ENCODE results near the gene PPARG. TPM values are rescaled to one million over a fixed set of nuclear protein-coding genes. Genes with fewer than 3 reads are reported as not detected.

Gene PPARG
- total and polyA plus RNA-seq, 2 experiments from 2014 or later: 0.15 to 0.42 TPM

- Histone ChIP-seq H3K9me2 (ENCODE audit: insufficient read depth) (0 out of 2 replicates have a peak, but pooled peaks cover 4% of the 10 kb centered on the region), H3K27ac (ENCODE audit: low read depth) (no peak overlapping the region), H3K4me2 (no peak overlapping the region), H3F3A (replicated peaks; ENCODE audit: low read depth) (no peaks in the 10 kb centered on the region), H3K4me1 (ENCODE audit: insufficient read depth) (no peaks in the 10 kb centered on the region), H3K79me2 (replicated peaks; ENCODE audit: insufficient read depth) (no peaks in the 10 kb centered on the region), H4K20me1 (replicated peaks; ENCODE audit: insufficient read depth) (no peaks in the 10 kb centered on the region), H3K27me3 (ENCODE audit: insufficient read depth) (no peaks in the 10 kb centered on the region), H3K36me3 (ENCODE audit: insufficient read depth) (no peaks in the 10 kb centered on the region), H2AFZ (no peak overlapping the region), H3K4me3 (no peak overlapping the region)
- H3K27ac Mint-ChIP-seq: no peak overlapping the region
- H3K27me3 Mint-ChIP-seq (ENCODE audit: insufficient read depth, low read depth, poor library complexity): peaks cover 4% of the 10 kb centered on the region
- DNase-seq (ENCODE audit: low spot score) (no peak), ATAC-seq (no peak)
- no peaks in the 10 kb centered on the region for H3K9me3 Mint-ChIP-seq
- H3K4me3 Mint-ChIP-seq: no peak overlapping the region
- TF ChIP-seq NANOG (IDR thresholded peaks at IDR 0.05; ENCODE audit: borderline replicate concordance) (no peak), ZNF331 (CRISPR knock-in tag; IDR thresholded peaks at IDR 0.05; ENCODE audit: low read depth) (no peak)
- no peaks in the 10 kb centered on the region for H3K36me3 Mint-ChIP-seq (ENCODE audit: low read depth)
- no peaks in the 10 kb centered on the region for H3K4me1 Mint-ChIP-seq
Measured at GRCh38 chr3:12454816-12455121, 165.9 kb downstream of the PPARG start.

- H3K4me3 ChIP-seq: no peak overlapping the region
- DNase-seq (ENCODE audit: low spot score): no peak
- H3K9me2 ChIP-seq (ENCODE audit: insufficient read depth): 0 out of 2 replicates have a peak, but pooled peaks cover 4% of the 10 kb centered on the region
- no peaks in the 10 kb centered on the region for H3F3A ChIP-seq (replicated peaks; ENCODE audit: low read depth)
- H3K79me2 ChIP-seq (replicated peaks; ENCODE audit: insufficient read depth): no peaks in the 10 kb centered on the region
- H3K27me3 ChIP-seq (ENCODE audit: insufficient read depth): no peaks in the 10 kb centered on the region
- no peak overlapping the region for H2AFZ ChIP-seq
- H3K9me3 Mint-ChIP-seq: no peaks in the 10 kb centered on the region
- H3K27ac Mint-ChIP-seq: no peak overlapping the region
- H3K4me1 ChIP-seq (ENCODE audit: insufficient read depth): no peaks in the 10 kb centered on the region
- no peaks in the 10 kb centered on the region for H3K4me1 Mint-ChIP-seq
- H3K4me2 ChIP-seq: no peak overlapping the region
- no peak overlapping the region for H3K27ac ChIP-seq (ENCODE audit: low read depth)
- no peak for TF ChIP-seq ZNF331 (CRISPR knock-in tag; IDR thresholded peaks at IDR 0.05; ENCODE audit: low read depth)
- no peak for TF ChIP-seq JUNB (IDR thresholded peaks at IDR 0.05; ENCODE audit: unreplicated experiment)
- no peak for TF ChIP-seq ZNF114 (CRISPR knock-in tag; IDR thresholded peaks at IDR 0.05)
- TF ChIP-seq CTCF (conservative IDR thresholded peaks at IDR 0.05; ENCODE audit: low read depth in 2 of 2): no peak
- H3K36me3 Mint-ChIP-seq (ENCODE audit: low read depth): no peaks in the 10 kb centered on the region
- H3K36me3 ChIP-seq (ENCODE audit: insufficient read depth): no peaks in the 10 kb centered on the region
- no peak for ATAC-seq
- no peak overlapping the region for H3K4me3 Mint-ChIP-seq
- H4K20me1 ChIP-seq (replicated peaks; ENCODE audit: insufficient read depth): no peaks in the 10 kb centered on the region
- peaks cover 2% of the 10 kb centered on the region for H3K27me3 Mint-ChIP-seq (ENCODE audit: insufficient read depth, low read depth, poor library complexity)
Measured at GRCh38 chr3:12455740-12456139, 166.9 kb downstream of the PPARG start.

- peaks cover 2% of the 10 kb centered on the region for H3K27me3 Mint-ChIP-seq (ENCODE audit: insufficient read depth, low read depth, poor library complexity)
- H3K9me3 Mint-ChIP-seq: no peaks in the 10 kb centered on the region
- H4K20me1 ChIP-seq (replicated peaks; ENCODE audit: insufficient read depth): no peaks in the 10 kb centered on the region
- H3K36me3 ChIP-seq (ENCODE audit: insufficient read depth): no peaks in the 10 kb centered on the region
- H3K27me3 ChIP-seq (ENCODE audit: insufficient read depth): no peaks in the 10 kb centered on the region
- no peaks in the 10 kb centered on the region for H3K79me2 ChIP-seq (replicated peaks; ENCODE audit: insufficient read depth)
- no peak overlapping the region for H3K4me3 Mint-ChIP-seq
- H3K4me1 ChIP-seq (ENCODE audit: insufficient read depth): no peaks in the 10 kb centered on the region
- H3K4me3 ChIP-seq: no peak overlapping the region
- H3K27ac Mint-ChIP-seq: no peak overlapping the region
- H3K4me2 ChIP-seq: no peak overlapping the region
- peaks cover 3% of the 10 kb centered on the region; the same call in 2 of the 3 replicates for H3K4me1 Mint-ChIP-seq
- H2AFZ ChIP-seq: no peak overlapping the region
- DNase-seq (ENCODE audit: low spot score): no peak
- H3K9me2 ChIP-seq (ENCODE audit: insufficient read depth): 0 out of 2 replicates have a peak, but pooled peaks cover 4% of the 10 kb centered on the region
- H3K27ac ChIP-seq (ENCODE audit: low read depth): no peak overlapping the region
- H3F3A ChIP-seq (replicated peaks; ENCODE audit: low read depth): no peaks in the 10 kb centered on the region
- no peak for ATAC-seq
- H3K36me3 Mint-ChIP-seq (ENCODE audit: low read depth): no peaks in the 10 kb centered on the region
- no peak for TF ChIP-seq JUNB (IDR thresholded peaks at IDR 0.05; ENCODE audit: unreplicated experiment)
- no peak for TF ChIP-seq POLR2AphosphoS5 (IDR thresholded peaks at IDR 0.05; ENCODE audit: low read depth)
- TF ChIP-seq NANOG (IDR thresholded peaks at IDR 0.05; ENCODE audit: borderline replicate concordance): no peak
- no peak for TF ChIP-seq EZH2 (IDR thresholded peaks at IDR 0.05; ENCODE audit: low read depth, unreplicated experiment)
- no peak for TF ChIP-seq ZNF331 (CRISPR knock-in tag; IDR thresholded peaks at IDR 0.05; ENCODE audit: low read depth)
- no peak for TF ChIP-seq STAT1 (IDR thresholded peaks at IDR 0.05; ENCODE audit: unreplicated experiment)
- TF ChIP-seq ZNF462 (CRISPR knock-in tag; IDR thresholded peaks at IDR 0.05): no peak
- no peak for TF ChIP-seq EZH2phosphoT487 (IDR thresholded peaks at IDR 0.05; ENCODE audit: unreplicated experiment)
Measured at GRCh38 chr3:12456441-12456840, 167.6 kb downstream of the PPARG start.
